Chondrocyte (in vitro differentiated cells): Measurements from ENCODE around the gene ZFC3H1. TPM values are rescaled to one million over a fixed set of nuclear protein-coding genes. Genes with fewer than 3 reads are reported as not detected.

Source experiments
- DNase-seq: peaks from one replicate; pipeline ENCODE4 v3.0.0; 2021; ENCODE audit warnings: mixed read lengths, low spot score
- H3K27ac Mint-ChIP-seq: one replicate; pipeline ENCODE4 v1.8.0; 2021; ENCODE audit warnings: mild to moderate bottlenecking, moderate library complexity, mixed read lengths; ENCODE audit not compliant: unreplicated experiment
- H3K27me3 Mint-ChIP-seq: 2 replicates; pipeline ENCODE4 v1.8.0; 2021; ENCODE audit warnings: low read depth, mixed read lengths
- H3K36me3 Mint-ChIP-seq: 2 replicates; pipeline ENCODE4 v1.8.0; 2021; ENCODE audit warnings: low read depth, mixed read lengths
- H3K4me1 Mint-ChIP-seq: 2 replicates; pipeline ENCODE4 v1.8.0; 2021; ENCODE audit warnings: low read depth, mild to moderate bottlenecking, mixed read lengths
- H3K4me3 Mint-ChIP-seq: one replicate; pipeline ENCODE4 v1.8.0; 2021; ENCODE audit warnings: mild to moderate bottlenecking, moderate library complexity, mixed read lengths; ENCODE audit not compliant: unreplicated experiment
- H3K9me3 Mint-ChIP-seq: 2 replicates; pipeline ENCODE4 v1.8.0; 2021; ENCODE audit warnings: low read depth, mixed read lengths
- total RNA-seq: library from RNA; stranded (reverse); gene quantifications from 3 replicates; pipeline ENCODE4 v1.2.1, GENCODE V29; 2021
- TF ChIP-seq, protein P1 (sequence below): fragments of 200-600 bp; sonication (generic); IDR thresholded peaks from 2 replicates; pipeline ENCODE4 v1.5.0; 2021; ENCODE audit warnings: antibody characterized with exemption, mild to moderate bottlenecking, moderate library complexity

The ZFC3H1 gene
- total RNA-seq, 1 donor from 2014 or later: 39.6 TPM

DNA sequence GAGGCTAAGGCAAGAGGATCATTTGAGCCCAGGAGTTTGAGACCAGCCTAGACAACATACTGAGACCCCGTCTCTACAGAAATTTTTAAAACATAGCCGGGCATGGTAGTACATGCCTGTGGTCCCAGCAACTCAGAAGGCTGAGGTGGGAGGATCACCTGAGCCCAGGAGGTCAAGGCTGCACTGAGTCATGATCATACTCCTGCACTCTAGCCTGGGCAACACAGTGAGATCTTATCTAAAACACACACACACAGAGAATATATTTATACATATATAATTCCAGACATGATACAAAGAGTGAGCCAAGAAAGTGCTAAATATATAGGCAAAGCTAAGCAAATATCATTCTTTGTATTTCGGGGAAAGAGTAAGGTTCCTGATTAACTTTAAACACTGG, 9.4 kb downstream of the ZFC3H1 start:
- H3K36me3 Mint-ChIP-seq: peaks cover 34% of the 10 kb centered on the region
- DNase-seq: no peak
- no peak overlapping the region for H3K27ac Mint-ChIP-seq
- H3K9me3 Mint-ChIP-seq: no peaks in the 10 kb centered on the region
- H3K27me3 Mint-ChIP-seq: no peaks in the 10 kb centered on the region
- TF ChIP-seq, protein P1, sequence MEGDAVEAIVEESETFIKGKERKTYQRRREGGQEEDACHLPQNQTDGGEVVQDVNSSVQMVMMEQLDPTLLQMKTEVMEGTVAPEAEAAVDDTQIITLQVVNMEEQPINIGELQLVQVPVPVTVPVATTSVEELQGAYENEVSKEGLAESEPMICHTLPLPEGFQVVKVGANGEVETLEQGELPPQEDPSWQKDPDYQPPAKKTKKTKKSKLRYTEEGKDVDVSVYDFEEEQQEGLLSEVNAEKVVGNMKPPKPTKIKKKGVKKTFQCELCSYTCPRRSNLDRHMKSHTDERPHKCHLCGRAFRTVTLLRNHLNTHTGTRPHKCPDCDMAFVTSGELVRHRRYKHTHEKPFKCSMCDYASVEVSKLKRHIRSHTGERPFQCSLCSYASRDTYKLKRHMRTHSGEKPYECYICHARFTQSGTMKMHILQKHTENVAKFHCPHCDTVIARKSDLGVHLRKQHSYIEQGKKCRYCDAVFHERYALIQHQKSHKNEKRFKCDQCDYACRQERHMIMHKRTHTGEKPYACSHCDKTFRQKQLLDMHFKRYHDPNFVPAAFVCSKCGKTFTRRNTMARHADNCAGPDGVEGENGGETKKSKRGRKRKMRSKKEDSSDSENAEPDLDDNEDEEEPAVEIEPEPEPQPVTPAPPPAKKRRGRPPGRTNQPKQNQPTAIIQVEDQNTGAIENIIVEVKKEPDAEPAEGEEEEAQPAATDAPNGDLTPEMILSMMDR: no peak
- no peak overlapping the region for H3K4me3 Mint-ChIP-seq
- H3K4me1 Mint-ChIP-seq: peaks cover 35% of the 10 kb centered on the region

DNA sequence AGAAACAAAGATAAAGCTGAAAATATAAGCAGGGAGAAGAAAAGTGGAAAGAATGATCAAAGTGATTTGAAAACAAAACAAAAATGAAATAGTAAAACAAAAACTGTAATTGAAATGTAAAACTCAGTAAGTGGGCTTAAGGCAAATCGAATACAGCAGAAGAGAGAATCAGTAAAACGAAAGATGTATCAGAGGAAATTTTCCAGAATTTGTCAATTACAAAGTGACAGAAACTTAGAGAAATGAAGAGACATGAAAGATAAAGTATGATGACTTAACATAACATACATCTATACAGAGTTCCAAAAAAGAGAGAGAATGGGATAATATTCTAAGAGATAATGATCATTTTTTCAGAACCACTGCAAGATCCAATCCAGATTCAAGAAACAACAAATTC, 10.5 kb downstream of the ZFC3H1 start:
- Mint-ChIP-seq H3K4me1 (peaks cover 29% of the 10 kb centered on the region), H3K9me3 (no peaks in the 10 kb centered on the region), H3K27me3 (no peaks in the 10 kb centered on the region), H3K27ac (no peak overlapping the region), H3K36me3 (peaks cover 25% of the 10 kb centered on the region), H3K4me3 (no peak overlapping the region)
- no peak for DNase-seq
- TF ChIP-seq, protein P1: no peak

DNA sequence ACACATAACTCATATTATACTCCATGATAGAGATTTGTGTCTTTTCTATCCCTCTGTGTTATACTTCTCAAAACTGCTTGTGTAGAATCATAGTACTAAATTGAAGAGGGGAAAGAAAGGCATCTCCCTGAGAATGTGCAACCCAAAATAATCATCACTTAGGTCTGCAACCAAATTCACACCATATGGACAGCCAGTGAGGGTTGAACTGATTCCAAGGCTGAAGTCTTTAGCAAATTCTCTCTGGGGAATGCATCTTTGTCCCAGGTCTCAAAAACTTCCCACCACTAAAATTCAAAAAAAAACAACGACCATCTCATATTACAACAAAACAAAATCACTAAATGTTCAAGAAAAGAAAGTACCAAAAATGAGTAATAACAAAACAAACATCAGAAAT, 11.0 kb downstream of the ZFC3H1 start:
- Mint-ChIP-seq H3K36me3 (peaks cover 23% of the 10 kb centered on the region), H3K27me3 (no peaks in the 10 kb centered on the region), H3K4me3 (no peak overlapping the region), H3K9me3 (no peaks in the 10 kb centered on the region), H3K27ac (no peak overlapping the region), H3K4me1 (peaks cover 29% of the 10 kb centered on the region)
- no peak for DNase-seq
- TF ChIP-seq, protein P1: no peak

DNA sequence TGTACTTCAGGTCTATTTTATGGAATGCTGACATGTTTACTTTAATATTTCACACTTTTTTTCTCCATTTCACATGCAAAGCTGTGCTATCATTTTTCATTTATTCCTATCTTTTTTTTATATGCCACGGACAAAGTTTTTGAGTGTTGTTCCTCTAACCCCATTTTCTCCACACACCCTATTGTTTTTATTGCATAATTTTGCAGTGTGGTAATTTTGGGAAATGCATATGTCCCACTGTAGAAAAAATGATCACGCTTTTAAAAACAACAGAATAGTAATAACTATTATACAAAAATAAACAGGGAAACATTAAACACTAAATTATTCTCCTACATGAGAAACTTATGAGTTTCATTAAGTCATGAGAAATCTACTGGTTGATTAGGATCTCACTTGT, 14.2 kb downstream of the ZFC3H1 start:
- TF ChIP-seq, protein P1: no peak

DNA sequence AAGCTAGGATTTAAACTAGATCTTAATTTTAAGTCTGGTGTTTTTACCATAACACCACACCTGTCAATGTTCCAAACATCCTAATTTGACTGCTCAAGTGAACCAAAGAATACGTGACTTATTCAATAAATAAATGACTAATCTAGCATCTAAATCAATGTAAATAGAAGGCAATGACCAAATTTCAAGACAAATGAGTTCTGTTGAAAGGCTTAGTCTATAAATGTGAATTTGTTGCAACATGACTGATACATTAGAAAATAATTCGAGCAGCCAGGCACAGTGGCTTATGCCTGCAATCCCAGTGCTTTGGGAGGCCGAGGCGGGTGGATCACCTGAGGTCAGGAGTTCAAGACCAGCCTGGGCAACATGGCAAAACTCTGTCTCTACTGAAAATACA, 15.1 kb downstream of the ZFC3H1 start:
- Mint-ChIP-seq H3K27me3 (no peaks in the 10 kb centered on the region), H3K9me3 (no peaks in the 10 kb centered on the region), H3K36me3 (peaks cover 16% of the 10 kb centered on the region), H3K4me1 (peaks cover 4% of the 10 kb centered on the region), H3K4me3 (no peak overlapping the region), H3K27ac (no peak overlapping the region)
- TF ChIP-seq, protein P1: no peak
- DNase-seq: no peak

More for the DNA sequence above, 14.2 kb downstream of the ZFC3H1 start:
- DNase-seq: no peak
- Mint-ChIP-seq H3K27ac (no peak overlapping the region), H3K4me1 (peaks cover 5% of the 10 kb centered on the region), H3K9me3 (no peaks in the 10 kb centered on the region), H3K4me3 (no peak overlapping the region), H3K36me3 (peaks cover 14% of the 10 kb centered on the region), H3K27me3 (no peaks in the 10 kb centered on the region)
